WTC11 (cell line): ENCODE measurements around the gene KLHL29. TPM values are rescaled to one million over a fixed set of nuclear protein-coding genes. Genes with fewer than 3 reads are reported as not detected.

ENCODE experiments used
- ATAC-seq: fragments of 200-7000 bp; cut with Tn5 transposase; 2 replicates; pipeline ENCODE4 v1.10.0; 2021; ENCODE audit warnings: mild to moderate bottlenecking, moderate library complexity
- CTCF ChIA-PET: fragments of 300-600 bp; sonication (Branson Sonifier 250); formaldehyde crosslinking; loops from one replicate; lab custom pipeline; 2021; ENCODE audit warnings: antibody characterized with exemption; lab: Charles Lee
- POLR2A ChIA-PET: fragments of 350-600 bp; sonication (Branson Sonifier 250); formaldehyde crosslinking; loops from one replicate; lab custom pipeline; 2021; ENCODE audit warnings: antibody characterized with exemption; lab: Charles Lee
- DNase-seq: peaks from one replicate; pipeline ENCODE4 v3.0.0; 2021; ENCODE audit warnings: low spot score
- H3K27ac Mint-ChIP-seq: 2 replicates; pipeline ENCODE4 v1.8.0; 2021; ENCODE audit warnings: mixed read lengths
- H3K27me3 Mint-ChIP-seq: 2 replicates; pipeline ENCODE4 v1.8.0; 2021; ENCODE audit warnings: low read depth, mild to moderate bottlenecking, moderate library complexity, mixed read lengths
- H3K36me3 Mint-ChIP-seq: 2 replicates; pipeline ENCODE4 v1.8.0; 2021; ENCODE audit warnings: mixed read lengths
- H3K4me1 Mint-ChIP-seq: 2 replicates; pipeline ENCODE4 v1.8.0; 2022; ENCODE audit warnings: mixed read lengths
- H3K4me3 Mint-ChIP-seq: 2 replicates; pipeline ENCODE4 v1.8.0; 2021; ENCODE audit warnings: mild to moderate bottlenecking, moderate library complexity, mixed read lengths
- H3K9me3 Mint-ChIP-seq: 2 replicates; pipeline ENCODE4 v1.8.0; 2021; ENCODE audit warnings: mixed read lengths
- CBFB ChIP-seq: sonication (generic); formaldehyde crosslinking; IDR thresholded peaks from 2 replicates; pipeline ENCODE4 v1.8.1; 2022; ENCODE audit warnings: mild to moderate bottlenecking, low read depth, missing genetic modification reagents
- CDX4 ChIP-seq: fragments of 250-450 bp; sonication (Bioruptor Pico); IDR thresholded peaks from 2 replicates; pipeline ENCODE4 v1.9.0; 2021; ENCODE audit warnings: moderate library complexity, mild to moderate bottlenecking, inconsistent platforms, borderline replicate concordance
- E2F4 ChIP-seq: sonication (generic); formaldehyde crosslinking; IDR thresholded peaks from 2 replicates; pipeline ENCODE4 v1.8.1; 2022; ENCODE audit warnings: low read depth, mild to moderate bottlenecking, moderate library complexity, missing genetic modification reagents, borderline replicate concordance
- EMX1 ChIP-seq: fragments of 250-450 bp; sonication (Bioruptor Pico); IDR thresholded peaks from 2 replicates; pipeline ENCODE4 v1.8.0; 2021; ENCODE audit warnings: mild to moderate bottlenecking
- FOXJ3 ChIP-seq: sonication (generic); formaldehyde crosslinking; IDR thresholded peaks from 2 replicates; pipeline ENCODE4 v1.9.0; 2021; ENCODE audit warnings: missing genetic modification reagents, mild to moderate bottlenecking, borderline replicate concordance
- GABPB1 ChIP-seq: sonication (generic); formaldehyde crosslinking; IDR thresholded peaks from 2 replicates; pipeline ENCODE4 v1.8.1; 2023; ENCODE audit warnings: mild to moderate bottlenecking, missing genetic modification reagents
- GRHL2 ChIP-seq: fragments of 250-450 bp; sonication (Bioruptor Pico); IDR thresholded peaks from 2 replicates; pipeline ENCODE4 v1.8.0; 2022; ENCODE audit warnings: mild to moderate bottlenecking, moderate library complexity; ENCODE audit not compliant: insufficient replicate concordance, severe bottlenecking
- IRF2 ChIP-seq: sonication (generic); formaldehyde crosslinking; IDR thresholded peaks from 2 replicates; pipeline ENCODE4 v1.8.0; 2022; ENCODE audit warnings: low read depth, missing genetic modification reagents, borderline replicate concordance
- JAZF1 ChIP-seq: fragments of 250-450 bp; sonication (Bioruptor Pico); IDR thresholded peaks from 2 replicates; pipeline ENCODE4 v1.9.0; 2021; ENCODE audit warnings: moderate library complexity, mild to moderate bottlenecking, inconsistent platforms
- NFYB ChIP-seq: sonication (generic); formaldehyde crosslinking; conservative IDR thresholded peaks from 2 replicates; pipeline ENCODE4 v1.8.0; 2022; ENCODE audit warnings: low read depth, missing genetic modification reagents
- NR2C2 ChIP-seq: sonication (generic); formaldehyde crosslinking; IDR thresholded peaks from 2 replicates; pipeline ENCODE4 v1.8.0; 2022; ENCODE audit warnings: mild to moderate bottlenecking, missing genetic modification reagents
- TCF7 ChIP-seq: sonication (generic); formaldehyde crosslinking; IDR thresholded peaks from 2 replicates; pipeline ENCODE4 v1.8.0; 2022; ENCODE audit warnings: mild to moderate bottlenecking, low read depth, missing genetic modification reagents, moderate library complexity
- ZNF121 ChIP-seq: sonication (generic); formaldehyde crosslinking; IDR thresholded peaks from 2 replicates; pipeline ENCODE4 v1.8.0; 2023; ENCODE audit warnings: missing genetic modification reagents
- ZNF281 ChIP-seq: sonication (generic); formaldehyde crosslinking; IDR thresholded peaks from 2 replicates; pipeline ENCODE4 v1.8.0; 2023; ENCODE audit warnings: mild to moderate bottlenecking, missing genetic modification reagents
- ZNF317 ChIP-seq: sonication (generic); formaldehyde crosslinking; IDR thresholded peaks from 2 replicates; pipeline ENCODE4 v1.8.1; 2023; ENCODE audit warnings: low read depth, mild to moderate bottlenecking, moderate library complexity, missing genetic modification reagents, borderline replicate concordance
- ZNF425 ChIP-seq: fragments of 250-450 bp; sonication (Bioruptor Pico); conservative IDR thresholded peaks from 2 replicates; pipeline ENCODE4 v1.9.0; 2021; ENCODE audit warnings: mild to moderate bottlenecking
- total RNA-seq: library from RNA; stranded (reverse); gene quantifications from 3 replicates; pipeline ENCODE4 v1.2.3, GENCODE V29; 2021
- TF ChIP-seq, protein P1 (sequence below): sonication (generic); formaldehyde crosslinking; IDR thresholded peaks from 2 replicates; pipeline ENCODE4 v1.8.1; 2022; ENCODE audit warnings: low read depth, missing genetic modification reagents, borderline replicate concordance
- TF ChIP-seq, protein P2 (sequence below): fragments of 250-450 bp; sonication (Bioruptor Pico); IDR thresholded peaks from 2 replicates; pipeline ENCODE4 v1.8.0; 2021; ENCODE audit warnings: mild to moderate bottlenecking

KLHL29 gene
- total RNA-seq, 1 experiment from 2014 or later, result 7.1 TPM

GRCh38 chr2:23579674-23580073 is 194.7 kb downstream of the KLHL29 start:
- no peaks in the 10 kb centered on the region for H3K9me3 Mint-ChIP-seq
- no peak for TF ChIP-seq ZNF121 (CRISPR knock-in tag)
- TF ChIP-seq, protein P1, sequence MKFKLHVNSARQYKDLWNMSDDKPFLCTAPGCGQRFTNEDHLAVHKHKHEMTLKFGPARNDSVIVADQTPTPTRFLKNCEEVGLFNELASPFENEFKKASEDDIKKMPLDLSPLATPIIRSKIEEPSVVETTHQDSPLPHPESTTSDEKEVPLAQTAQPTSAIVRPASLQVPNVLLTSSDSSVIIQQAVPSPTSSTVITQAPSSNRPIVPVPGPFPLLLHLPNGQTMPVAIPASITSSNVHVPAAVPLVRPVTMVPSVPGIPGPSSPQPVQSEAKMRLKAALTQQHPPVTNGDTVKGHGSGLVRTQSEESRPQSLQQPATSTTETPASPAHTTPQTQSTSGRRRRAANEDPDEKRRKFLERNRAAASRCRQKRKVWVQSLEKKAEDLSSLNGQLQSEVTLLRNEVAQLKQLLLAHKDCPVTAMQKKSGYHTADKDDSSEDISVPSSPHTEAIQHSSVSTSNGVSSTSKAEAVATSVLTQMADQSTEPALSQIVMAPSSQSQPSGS (CRISPR knock-in tag), result no peak
- no peak for TF ChIP-seq GRHL2 (CRISPR knock-in tag)
- no peak for TF ChIP-seq NR2C2 (CRISPR knock-in tag)
- TF ChIP-seq ZNF317 (CRISPR knock-in tag), result no peak
- no peak for TF ChIP-seq E2F4 (CRISPR knock-in tag)
- no peak for TF ChIP-seq ZNF281 (CRISPR knock-in tag)
- TF ChIP-seq JAZF1 (CRISPR knock-in tag), result no peak
- TF ChIP-seq CBFB (CRISPR knock-in tag), result no peak
- no peak for TF ChIP-seq TCF7 (CRISPR knock-in tag)
- TF ChIP-seq IRF2 (CRISPR knock-in tag), result no peak
- TF ChIP-seq, protein P2, sequence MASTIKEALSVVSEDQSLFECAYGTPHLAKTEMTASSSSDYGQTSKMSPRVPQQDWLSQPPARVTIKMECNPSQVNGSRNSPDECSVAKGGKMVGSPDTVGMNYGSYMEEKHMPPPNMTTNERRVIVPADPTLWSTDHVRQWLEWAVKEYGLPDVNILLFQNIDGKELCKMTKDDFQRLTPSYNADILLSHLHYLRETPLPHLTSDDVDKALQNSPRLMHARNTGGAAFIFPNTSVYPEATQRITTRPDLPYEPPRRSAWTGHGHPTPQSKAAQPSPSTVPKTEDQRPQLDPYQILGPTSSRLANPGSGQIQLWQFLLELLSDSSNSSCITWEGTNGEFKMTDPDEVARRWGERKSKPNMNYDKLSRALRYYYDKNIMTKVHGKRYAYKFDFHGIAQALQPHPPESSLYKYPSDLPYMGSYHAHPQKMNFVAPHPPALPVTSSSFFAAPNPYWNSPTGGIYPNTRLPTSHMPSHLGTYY, result no peak
- TF ChIP-seq CDX4 (CRISPR knock-in tag), result no peak
- TF ChIP-seq GABPB1 (CRISPR knock-in tag), result no peak
- TF ChIP-seq, all 79 proteins: peak for 0
- H3K4me1 Mint-ChIP-seq, result peaks cover 9% of the 10 kb centered on the region

GRCh38 chr2:23583467-23583866 is 198.5 kb downstream of the KLHL29 start:
- H3K27me3 Mint-ChIP-seq, result no peaks in the 10 kb centered on the region
- H3K36me3 Mint-ChIP-seq, result no peaks in the 10 kb centered on the region
- no peak overlapping the region for H3K27ac Mint-ChIP-seq
- ATAC-seq, result no peak
- no peaks in the 10 kb centered on the region for H3K9me3 Mint-ChIP-seq
- H3K4me1 Mint-ChIP-seq, result peaks cover 7% of the 10 kb centered on the region
- H3K4me3 Mint-ChIP-seq, result no peak overlapping the region
- DNase-seq, result no peak
- ChIA-PET CTCF (interaction anchor here (1.7 kb wide), 1 partner anchor 17 kb away, joined by 5 read pairs; no protein-coding TSS in a partner anchor), POLR2A (no interaction called here)
- TF ChIP-seq ZNF281 (CRISPR knock-in tag) (no peak), FOXJ3 (CRISPR knock-in tag) (no peak), NFYB (no peak), EMX1 (CRISPR knock-in tag) (no peak), ZNF425 (CRISPR knock-in tag) (no peak)

More at GRCh38 chr2:23579674-23580073, 194.7 kb downstream of the KLHL29 start:
- Mint-ChIP-seq H3K27ac (no peak overlapping the region), H3K4me3 (no peak overlapping the region), H3K36me3 (no peaks in the 10 kb centered on the region), H3K27me3 (no peaks in the 10 kb centered on the region)
- no peak for DNase-seq
- CTCF ChIA-PET, result interaction anchor here (1.3 kb wide), 1 partner anchor 45 kb away, joined by 3 read pairs; no protein-coding TSS in a partner anchor
- no peak for ATAC-seq
- POLR2A ChIA-PET, result no interaction called here
